Measurements from ENCODE around the gene D2HGDH. TPM values are rescaled to one million over a fixed set of nuclear protein-coding genes. Genes with fewer than 3 reads are reported as not detected.

Gene D2HGDH
- total RNA-seq, 2 experiments from 2014 or later: 18.5 to 29.2 TPM

- peaks cover 22% of the 10 kb centered on the region for H3K4me1 Mint-ChIP-seq
- peaks cover 4% of the 10 kb centered on the region for H3K9me3 Mint-ChIP-seq
- no peak overlapping the region for H3K27ac Mint-ChIP-seq
- peaks cover 23% of the 10 kb centered on the region for H3K36me3 Mint-ChIP-seq (ENCODE audit: low read depth)
- POLR2A ChIA-PET: no interaction called here
- no peaks in the 10 kb centered on the region for H3K27me3 Mint-ChIP-seq
- CTCF ChIA-PET: interaction anchor here (0.9 to 1.2 kb wide), 2 partner anchors 11 to 35 kb away, joined by 3 read pairs; no protein-coding TSS in a partner anchor
- DNase-seq: no peak
- no peak overlapping the region for H3K4me3 Mint-ChIP-seq
Observed at GRCh38 chr2:241744028-241744754, 9.8 kb downstream of the D2HGDH start.

- Mint-ChIP-seq H3K36me3 (ENCODE audit: low read depth) (peaks cover 27% of the 10 kb centered on the region), H3K27me3 (no peaks in the 10 kb centered on the region), H3K9me3 (peaks cover 4% of the 10 kb centered on the region), H3K4me1 (peaks cover 11% of the 10 kb centered on the region), H3K4me3 (no peak overlapping the region), H3K27ac (no peak overlapping the region)
- ChIA-PET POLR2A (no interaction called here), CTCF (no interaction called here)
- DNase-seq: no peak
Observed at GRCh38 chr2:241745276-241745675, 10.8 kb downstream of the D2HGDH start.

- CTCF ChIA-PET: interaction anchor here (0.7 kb wide), 1 partner anchor 799 kb away, joined by 4 read pairs; no protein-coding TSS in a partner anchor
- H3K27me3 Mint-ChIP-seq: no peaks in the 10 kb centered on the region
Observed at GRCh38 chr2:241746084-241746483, 11.7 kb downstream of the D2HGDH start.

GRCh38 chr2:241748468-241749256, 14.2 kb downstream of the D2HGDH start:
- no peak overlapping the region for H3K27ac Mint-ChIP-seq
- no peaks in the 10 kb centered on the region for H3K4me1 Mint-ChIP-seq
- H3K36me3 Mint-ChIP-seq (ENCODE audit: low read depth): peaks cover 26% of the 10 kb centered on the region
- H3K27me3 Mint-ChIP-seq: no peaks in the 10 kb centered on the region
- DNase-seq: no peak
- peaks cover 4% of the 10 kb centered on the region for H3K9me3 Mint-ChIP-seq
- no peak overlapping the region for H3K4me3 Mint-ChIP-seq
- POLR2A ChIA-PET: no interaction called here
- CTCF ChIA-PET: interaction anchor here (0.6 kb wide), 1 partner anchor 9 kb away, joined by 3 read pairs; no protein-coding TSS in a partner anchor

More at GRCh38 chr2:241746084-241746483, 11.7 kb downstream of the D2HGDH start:
- POLR2A ChIA-PET: no interaction called here
- no peak for DNase-seq
- Mint-ChIP-seq H3K36me3 (ENCODE audit: low read depth) (peaks cover 27% of the 10 kb centered on the region), H3K4me1 (peaks cover 5% of the 10 kb centered on the region), H3K27ac (no peak overlapping the region), H3K9me3 (peaks cover 4% of the 10 kb centered on the region), H3K4me3 (no peak overlapping the region)

- ChIA-PET CTCF (interaction anchor here (0.5 to 1.3 kb wide), 2 partner anchors 23 to 46 kb away, joined by 3 read pairs; no protein-coding TSS in a partner anchor), POLR2A (interaction anchor here (0.5 to 0.7 kb wide), 2 partner anchors 64 to 108 kb away, joined by 3 to 5 read pairs; partner anchors contain the start of gene DTYMK)
- no peak overlapping the region for H3K4me3 Mint-ChIP-seq
- peak overlapping the region; percentile 13 for H3K27ac Mint-ChIP-seq
- DNase-seq: no peak
- no peaks in the 10 kb centered on the region for H3K4me1 Mint-ChIP-seq
- H3K36me3 Mint-ChIP-seq (ENCODE audit: low read depth): peaks cover 23% of the 10 kb centered on the region
- peaks cover 4% of the 10 kb centered on the region for H3K9me3 Mint-ChIP-seq
- no peaks in the 10 kb centered on the region for H3K27me3 Mint-ChIP-seq
Observed at GRCh38 chr2:241750076-241750840, 15.8 kb downstream of the D2HGDH start.

- Mint-ChIP-seq H3K4me1 (no peaks in the 10 kb centered on the region), H3K27ac (no peak overlapping the region), H3K4me3 (no peak overlapping the region), H3K9me3 (peaks cover under 1% of the 10 kb centered on the region), H3K27me3 (no peaks in the 10 kb centered on the region), H3K36me3 (ENCODE audit: low read depth) (peaks cover 14% of the 10 kb centered on the region)
- DNase-seq: no peak
- POLR2A ChIA-PET: interaction anchor here (0.5 kb wide), 1 partner anchor 181 kb away, joined by 5 read pairs; no protein-coding TSS in a partner anchor
- CTCF ChIA-PET: interaction anchor here (1.3 kb wide), 1 partner anchor 22 kb away, joined by 3 read pairs; no protein-coding TSS in a partner anchor
Observed at GRCh38 chr2:241751152-241751551, 16.7 kb downstream of the D2HGDH start.

GRCh38 chr2:241751776-241752175, 17.3 kb downstream of the D2HGDH start:
- no peak for DNase-seq
- CTCF ChIA-PET: no interaction called here
- Mint-ChIP-seq H3K4me3 (no peak overlapping the region), H3K9me3 (no peaks in the 10 kb centered on the region), H3K36me3 (ENCODE audit: low read depth) (peaks cover 13% of the 10 kb centered on the region), H3K27ac (no peak overlapping the region), H3K4me1 (no peaks in the 10 kb centered on the region), H3K27me3 (no peaks in the 10 kb centered on the region)
- POLR2A ChIA-PET: no interaction called here

GRCh38 chr2:241752253-241752652, 17.8 kb downstream of the D2HGDH start:
- H3K4me3 Mint-ChIP-seq: no peak overlapping the region
- CTCF ChIA-PET: interaction anchor here (0.6 kb wide), 1 partner anchor 55 kb away, joined by 3 read pairs; no protein-coding TSS in a partner anchor
- peaks cover 10% of the 10 kb centered on the region for H3K36me3 Mint-ChIP-seq (ENCODE audit: low read depth)
- no peak overlapping the region for H3K27ac Mint-ChIP-seq
- no peak for DNase-seq
- no peaks in the 10 kb centered on the region for H3K4me1 Mint-ChIP-seq
- H3K27me3 Mint-ChIP-seq: no peaks in the 10 kb centered on the region
- H3K9me3 Mint-ChIP-seq: no peaks in the 10 kb centered on the region
- POLR2A ChIA-PET: no interaction called here

- CTCF ChIA-PET: interaction anchor here (0.6 kb wide), 1 partner anchor 55 kb away, joined by 3 read pairs; no protein-coding TSS in a partner anchor
- DNase-seq: no peak
- H3K27me3 Mint-ChIP-seq: no peaks in the 10 kb centered on the region
- no peaks in the 10 kb centered on the region for H3K4me1 Mint-ChIP-seq
- no peak overlapping the region for H3K4me3 Mint-ChIP-seq
- no peaks in the 10 kb centered on the region for H3K9me3 Mint-ChIP-seq
- no peak overlapping the region for H3K27ac Mint-ChIP-seq
- POLR2A ChIA-PET: no interaction called here
- H3K36me3 Mint-ChIP-seq (ENCODE audit: low read depth): peaks cover 10% of the 10 kb centered on the region
Observed at GRCh38 chr2:241752689-241753276, 18.4 kb downstream of the D2HGDH start.

- Mint-ChIP-seq H3K36me3 (ENCODE audit: low read depth) (peaks cover 10% of the 10 kb centered on the region), H3K9me3 (no peaks in the 10 kb centered on the region), H3K4me1 (no peaks in the 10 kb centered on the region), H3K27ac (no peak overlapping the region), H3K4me3 (no peak overlapping the region), H3K27me3 (no peaks in the 10 kb centered on the region)
- no peak for DNase-seq
- CTCF ChIA-PET: interaction anchor here (1.2 kb wide), 1 partner anchor 10 kb away, joined by 4 read pairs; no protein-coding TSS in a partner anchor
- POLR2A ChIA-PET: no interaction called here
Observed at GRCh38 chr2:241753493-241753892, 19.1 kb downstream of the D2HGDH start.

- POLR2A ChIA-PET: no interaction called here
- no peak for DNase-seq
- Mint-ChIP-seq H3K4me1 (no peaks in the 10 kb centered on the region), H3K36me3 (ENCODE audit: low read depth) (peaks cover 7% of the 10 kb centered on the region), H3K9me3 (no peaks in the 10 kb centered on the region), H3K4me3 (no peak overlapping the region), H3K27ac (no peak overlapping the region), H3K27me3 (no peaks in the 10 kb centered on the region)
- CTCF ChIA-PET: interaction anchor here (0.6 to 1.2 kb wide), 3 partner anchors 9 to 379 kb away, joined by 4 read pairs; no protein-coding TSS in a partner anchor
Observed at GRCh38 chr2:241754042-241754441, 19.6 kb downstream of the D2HGDH start.

GRCh38 chr2:241755166-241755565, 20.7 kb downstream of the D2HGDH start:
- H3K9me3 Mint-ChIP-seq: no peaks in the 10 kb centered on the region
- H3K27ac Mint-ChIP-seq: no peak overlapping the region
- POLR2A ChIA-PET: no interaction called here
- CTCF ChIA-PET: no interaction called here
- H3K27me3 Mint-ChIP-seq: no peaks in the 10 kb centered on the region
- H3K4me3 Mint-ChIP-seq: no peak overlapping the region
- H3K36me3 Mint-ChIP-seq (ENCODE audit: low read depth): peaks cover 9% of the 10 kb centered on the region
- no peaks in the 10 kb centered on the region for H3K4me1 Mint-ChIP-seq
- DNase-seq: no peak

Data from activated CD4-positive, alpha-beta T cell treated with anti-CD3 and anti-CD28 coated beads, Interleukin-2, amount 10 ng/mL, durations not matched to agents 7 days and 5 days (primary cell).